ENCODE measurements around the gene TNFRSF8.

TNFRSF8 gene

DNA sequence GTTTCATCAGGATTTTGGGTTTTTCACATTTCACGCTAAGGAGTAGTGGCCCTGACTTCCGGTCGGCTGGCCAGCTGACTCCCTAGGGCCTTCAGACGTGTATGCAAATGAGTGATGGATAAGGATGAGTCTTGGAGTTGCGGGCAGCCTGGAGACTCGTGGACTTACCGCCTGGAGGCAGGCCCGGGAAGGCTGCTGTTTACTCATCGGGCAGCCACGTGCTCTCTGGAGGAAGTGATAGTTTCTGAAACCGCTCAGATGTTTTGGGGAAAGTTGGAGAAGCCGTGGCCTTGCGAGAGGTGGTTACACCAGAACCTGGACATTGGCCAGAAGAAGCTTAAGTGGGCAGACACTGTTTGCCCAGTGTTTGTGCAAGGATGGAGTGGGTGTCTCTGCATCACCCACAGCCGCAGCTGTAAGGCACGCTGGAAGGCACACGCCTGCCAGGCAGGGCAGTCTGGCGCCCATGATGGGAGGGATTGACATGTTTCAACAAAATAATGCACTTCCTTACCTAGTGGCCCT lies 80.6 kb downstream of the TNFRSF8 start:
- peak in 9 of 14 donors; percentile 27 to 68 (median 45) for DNase-seq

DNA sequence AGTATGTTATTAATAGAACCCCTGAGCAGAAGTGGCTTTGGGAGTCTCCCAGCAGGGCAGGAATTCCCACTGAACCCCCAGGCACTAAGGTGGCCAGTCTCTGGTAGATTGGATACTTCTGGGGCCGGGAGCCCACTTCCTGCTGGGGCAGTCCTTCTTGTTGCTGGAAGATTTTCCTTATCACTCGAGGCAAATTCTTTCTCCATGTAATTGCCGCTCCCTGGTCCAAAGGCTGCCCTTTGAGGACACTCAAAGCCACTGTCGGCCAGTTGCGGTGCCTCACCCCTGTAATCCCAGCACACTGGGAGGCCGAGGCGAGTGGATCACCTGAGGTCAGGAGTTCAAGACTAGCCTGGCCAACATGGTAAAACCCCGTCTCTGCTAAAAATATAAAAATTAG lies 81.1 kb downstream of the TNFRSF8 start:
- no peak for DNase-seq

DNA sequence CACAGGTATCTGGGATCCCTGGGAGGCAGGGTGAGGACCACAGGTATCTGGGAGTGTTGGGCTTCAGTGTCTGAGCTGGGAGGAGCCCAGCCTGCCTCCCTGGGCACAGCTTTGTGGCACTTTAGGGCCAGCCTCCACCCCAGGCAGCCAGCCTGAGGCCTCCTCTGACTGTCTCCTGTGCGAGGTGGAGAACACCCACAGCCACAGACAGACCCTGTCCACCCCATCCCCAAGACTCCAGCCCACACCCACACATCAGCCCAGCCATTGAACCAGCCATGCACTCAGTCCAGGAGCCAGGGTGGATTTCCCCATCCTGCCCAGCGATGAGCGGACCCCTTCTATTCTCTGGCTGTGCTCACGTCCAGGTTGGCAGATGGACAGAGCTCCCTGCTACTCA lies 81.9 kb downstream of the TNFRSF8 start:
- no peak for DNase-seq

DNA sequence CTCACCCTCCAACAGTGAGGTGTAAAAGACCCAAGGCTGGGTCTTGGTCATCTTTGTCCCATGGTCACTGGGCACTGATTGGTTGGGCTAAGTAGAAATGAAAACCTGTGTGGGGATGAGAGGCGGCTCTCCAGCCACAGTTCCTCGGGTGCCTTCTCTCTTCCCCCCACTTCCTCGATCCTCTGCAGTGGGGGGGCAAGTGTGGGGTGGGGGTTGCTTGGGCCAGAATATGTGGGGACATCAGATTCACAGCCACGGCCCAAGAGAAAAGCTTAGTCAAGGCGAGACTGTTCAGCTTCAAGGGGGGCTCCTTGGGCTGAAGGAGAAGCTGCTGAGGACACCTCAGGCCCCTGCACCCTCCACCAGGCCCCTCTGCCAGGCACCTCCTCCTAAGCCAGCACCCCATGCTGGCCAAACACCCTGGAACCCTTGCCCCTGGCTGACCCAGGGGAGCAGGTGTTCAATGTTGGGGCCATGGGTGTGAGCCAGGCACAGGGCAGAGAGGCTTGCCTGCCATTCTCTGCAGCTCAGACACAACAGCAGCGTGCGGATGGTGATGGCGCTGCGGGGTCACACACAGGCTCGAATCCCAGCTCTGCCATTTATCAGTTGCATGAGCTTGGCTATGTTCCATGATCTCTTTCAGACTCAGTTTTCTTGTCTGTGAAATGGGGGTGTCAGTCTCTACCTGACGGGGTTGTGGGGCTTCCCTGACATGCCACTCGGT lies 82.7 kb downstream of the TNFRSF8 start:
- no peak for DNase-seq

DNA sequence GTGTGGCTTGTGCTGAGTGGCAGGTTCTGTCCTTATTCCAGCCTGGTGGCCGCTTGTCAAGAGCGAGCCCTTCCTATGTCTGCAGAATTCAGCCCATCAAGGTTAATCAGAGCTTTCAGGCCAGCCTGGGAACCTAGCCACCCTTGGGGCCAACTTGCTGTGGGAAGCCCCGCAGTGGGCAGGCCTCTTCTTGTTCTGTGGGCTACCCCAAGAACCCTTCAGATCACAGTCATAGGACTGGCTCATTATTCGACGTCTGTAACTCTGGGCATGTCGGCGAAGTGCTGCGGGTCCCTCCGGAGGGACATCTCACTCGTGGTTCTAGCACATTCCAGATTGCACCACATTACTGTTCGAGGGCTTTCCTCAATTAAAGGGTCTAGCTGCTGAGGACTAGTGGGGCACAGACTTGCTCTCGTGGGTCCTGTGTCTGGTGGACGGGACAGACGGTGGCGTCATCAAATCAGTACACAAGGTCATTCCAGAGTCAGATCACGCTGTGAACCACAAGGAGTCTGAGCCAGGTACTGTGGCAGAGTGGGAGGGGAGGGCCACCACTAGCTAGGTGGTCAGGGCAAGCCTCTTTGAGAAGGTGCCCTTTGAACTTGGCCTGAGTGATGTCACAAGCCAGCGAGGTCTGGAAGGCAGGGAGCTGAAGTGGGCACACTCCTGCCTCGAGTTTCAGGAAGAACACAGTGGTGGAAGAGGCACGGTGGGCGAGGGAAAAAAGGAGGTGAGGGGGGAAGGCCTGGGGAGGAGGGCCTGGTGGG lies 83.4 kb downstream of the TNFRSF8 start:
- DNase-seq = no peak

DNA sequence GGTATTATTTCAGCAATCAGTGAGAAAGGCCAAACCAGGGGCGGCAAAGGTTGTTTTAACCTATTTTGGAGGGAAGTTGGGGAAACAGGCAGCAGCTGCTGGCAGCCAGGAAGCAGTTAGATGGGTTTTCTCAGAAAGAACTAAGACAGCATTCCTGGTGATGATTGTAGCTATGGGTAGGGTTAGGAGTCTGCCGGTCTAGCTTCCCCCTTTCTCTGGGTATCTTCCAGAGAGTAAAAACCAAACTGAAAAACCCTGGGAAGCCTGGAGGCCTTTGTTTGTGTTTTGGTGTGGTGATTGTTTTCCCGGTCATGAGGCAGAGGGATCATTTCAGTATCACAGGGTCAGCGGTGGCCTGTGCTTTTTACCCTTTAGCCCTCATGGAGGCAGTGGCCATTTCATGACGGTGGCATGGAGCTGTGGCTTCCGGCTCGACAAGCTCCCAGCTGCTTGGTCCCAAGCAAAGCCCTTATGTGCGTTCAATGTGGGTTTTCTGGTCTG lies 84.1 kb downstream of the TNFRSF8 start:
- no peak for DNase-seq

DNA sequence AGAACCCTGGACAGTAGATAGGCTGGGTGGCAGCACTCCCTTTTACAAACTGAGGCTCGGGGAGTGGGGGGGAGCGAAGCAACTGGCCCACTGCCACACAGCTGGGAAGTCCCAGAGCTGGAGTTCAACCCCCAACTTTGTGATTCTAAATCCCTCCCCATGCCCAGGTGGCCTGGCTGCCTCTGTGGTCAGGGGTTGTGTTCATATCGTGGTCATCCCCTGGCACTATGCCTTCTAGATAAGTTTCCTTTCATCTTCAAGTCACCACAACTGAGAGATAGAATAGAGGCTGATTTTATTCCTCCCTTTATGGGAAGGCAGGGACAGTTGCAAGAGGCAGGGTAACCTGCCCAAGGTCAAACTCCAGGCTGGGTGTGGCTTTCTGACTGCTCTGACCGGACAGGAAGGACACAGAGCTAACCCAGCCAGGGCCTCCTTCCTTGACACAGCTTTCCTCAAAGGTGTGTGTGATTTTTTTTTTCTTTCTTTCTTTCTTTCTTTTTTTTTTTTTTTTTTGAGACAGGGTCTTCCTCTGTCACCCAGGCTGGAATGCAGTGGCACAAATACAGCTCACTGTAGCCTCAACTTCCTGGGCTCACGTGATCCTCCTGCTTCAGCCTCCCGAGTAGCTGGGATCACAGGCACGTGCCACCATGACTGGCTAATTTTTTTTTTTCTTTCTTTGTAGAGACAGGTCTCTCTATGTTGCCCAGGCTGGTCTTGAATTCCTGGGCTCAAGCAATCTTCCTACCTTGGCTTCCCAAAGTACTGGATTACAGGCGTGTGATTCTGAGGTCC lies 85.3 kb downstream of the TNFRSF8 start:
- no peak for DNase-seq

DNA sequence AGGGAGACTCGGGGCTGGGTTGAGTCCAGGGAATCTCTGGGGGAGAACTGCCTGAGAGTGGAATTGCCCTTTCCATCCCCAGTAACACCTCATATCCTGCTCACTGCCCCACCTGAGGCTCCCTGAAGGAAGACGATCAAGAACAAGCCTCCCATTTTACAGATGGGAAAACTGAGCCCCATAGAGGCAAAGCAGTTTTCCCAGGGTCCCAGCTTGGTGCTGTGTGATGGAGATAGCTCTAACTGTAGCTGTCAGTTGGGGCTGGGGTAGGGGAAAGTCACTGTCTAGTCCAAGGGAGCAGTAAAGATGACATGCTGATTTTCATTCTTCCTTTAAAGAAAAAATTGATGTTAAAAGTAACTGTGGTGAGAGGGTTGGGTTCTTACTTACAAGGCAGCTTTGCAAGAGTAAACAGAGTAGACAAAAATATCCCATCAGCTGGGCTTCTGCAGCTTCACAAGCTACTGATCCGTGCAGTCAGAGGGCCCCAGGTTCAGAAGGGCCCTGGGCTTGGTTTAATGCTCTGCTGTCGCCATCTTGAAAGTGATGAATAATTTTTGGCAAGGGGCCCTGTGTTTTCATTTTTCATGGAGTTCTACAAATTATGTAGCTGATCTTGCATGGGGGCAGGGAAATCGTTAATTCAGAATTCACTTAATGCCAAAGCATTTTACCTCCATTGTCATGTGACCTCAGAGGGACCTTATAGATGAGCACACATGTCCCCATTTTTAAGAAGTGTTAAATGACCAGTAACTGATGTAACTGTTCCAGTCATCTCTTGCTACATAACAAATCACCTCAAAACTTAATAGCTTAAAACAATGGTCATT lies 86.1 kb downstream of the TNFRSF8 start:
- DNase-seq = no peak

DNA sequence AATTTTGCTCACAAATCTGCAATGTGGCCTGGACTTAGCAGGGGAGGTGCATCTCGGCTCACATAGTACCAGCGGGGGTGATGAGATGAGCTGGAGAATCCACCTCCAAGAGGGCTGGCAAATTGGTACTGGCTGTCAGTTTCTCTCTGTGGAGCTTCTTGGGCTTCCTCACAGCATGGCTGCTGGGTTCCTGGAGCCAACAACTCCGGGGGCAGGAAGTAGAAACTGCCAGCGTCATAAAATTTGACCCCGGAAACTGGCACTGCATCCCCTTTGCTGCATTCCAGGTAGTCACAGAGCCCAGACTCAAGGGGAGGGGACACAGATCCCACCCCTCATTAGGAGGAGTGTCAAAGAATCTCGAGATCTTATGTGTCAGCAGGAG lies 86.7 kb downstream of the TNFRSF8 start:
- DNase-seq = no peak

DNA sequence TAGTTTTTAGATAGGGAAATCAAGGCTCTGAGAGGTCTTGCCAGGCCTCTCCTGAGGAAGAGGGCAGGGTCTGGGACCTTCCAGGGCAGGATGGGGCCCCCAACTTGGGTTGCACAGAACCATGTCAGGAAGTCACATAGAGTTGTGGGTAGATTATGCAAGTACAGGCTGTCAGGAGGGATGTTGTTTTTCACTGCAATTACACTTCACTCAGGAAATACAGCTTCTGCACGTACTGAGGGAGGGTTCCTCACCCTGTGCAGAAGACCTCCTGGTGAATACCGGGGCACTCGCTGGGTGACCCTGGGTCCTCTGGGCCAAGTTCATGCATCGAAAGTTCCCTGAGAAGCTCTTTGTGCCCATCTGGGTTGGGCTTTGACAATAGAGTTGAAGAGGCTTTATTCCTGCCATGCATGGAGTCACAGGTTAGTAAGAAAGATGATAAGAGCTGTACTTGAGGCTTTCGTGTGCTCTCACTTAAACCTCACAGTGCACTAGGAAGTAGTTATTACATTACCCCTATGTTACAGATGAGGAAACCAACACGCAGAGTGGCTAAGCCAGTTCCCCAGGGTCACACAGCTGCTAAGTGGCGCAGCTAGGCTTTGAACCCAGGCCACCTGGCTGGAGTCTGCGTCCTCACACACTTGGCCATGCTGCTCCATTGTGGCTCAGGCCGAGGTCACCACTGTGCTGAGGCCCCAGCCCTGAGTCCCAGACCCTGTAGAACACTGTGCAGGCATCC lies 87.5 kb downstream of the TNFRSF8 start:
- peak in 1 of 14 donors; percentile 37 for DNase-seq

DNA sequence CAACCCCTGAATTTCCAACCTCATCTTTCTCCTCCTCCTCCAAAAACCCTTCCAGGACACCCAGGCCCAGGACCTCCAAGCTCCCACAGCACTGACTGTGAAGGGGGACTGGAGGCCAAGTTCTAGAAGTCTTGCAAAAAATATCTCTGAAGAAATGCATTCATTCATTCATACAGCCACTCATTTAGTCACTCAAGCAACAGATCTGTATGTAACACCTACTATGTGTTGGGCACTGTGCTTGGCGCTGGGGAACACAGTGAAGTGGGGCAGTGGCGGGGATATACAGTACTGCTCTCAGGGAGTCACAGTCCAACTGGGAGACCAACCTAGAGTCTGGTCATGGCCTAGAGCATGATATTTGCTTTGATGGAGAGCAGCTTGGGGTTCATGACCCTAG lies 88.4 kb downstream of the TNFRSF8 start:
- no peak for DNase-seq

DNA sequence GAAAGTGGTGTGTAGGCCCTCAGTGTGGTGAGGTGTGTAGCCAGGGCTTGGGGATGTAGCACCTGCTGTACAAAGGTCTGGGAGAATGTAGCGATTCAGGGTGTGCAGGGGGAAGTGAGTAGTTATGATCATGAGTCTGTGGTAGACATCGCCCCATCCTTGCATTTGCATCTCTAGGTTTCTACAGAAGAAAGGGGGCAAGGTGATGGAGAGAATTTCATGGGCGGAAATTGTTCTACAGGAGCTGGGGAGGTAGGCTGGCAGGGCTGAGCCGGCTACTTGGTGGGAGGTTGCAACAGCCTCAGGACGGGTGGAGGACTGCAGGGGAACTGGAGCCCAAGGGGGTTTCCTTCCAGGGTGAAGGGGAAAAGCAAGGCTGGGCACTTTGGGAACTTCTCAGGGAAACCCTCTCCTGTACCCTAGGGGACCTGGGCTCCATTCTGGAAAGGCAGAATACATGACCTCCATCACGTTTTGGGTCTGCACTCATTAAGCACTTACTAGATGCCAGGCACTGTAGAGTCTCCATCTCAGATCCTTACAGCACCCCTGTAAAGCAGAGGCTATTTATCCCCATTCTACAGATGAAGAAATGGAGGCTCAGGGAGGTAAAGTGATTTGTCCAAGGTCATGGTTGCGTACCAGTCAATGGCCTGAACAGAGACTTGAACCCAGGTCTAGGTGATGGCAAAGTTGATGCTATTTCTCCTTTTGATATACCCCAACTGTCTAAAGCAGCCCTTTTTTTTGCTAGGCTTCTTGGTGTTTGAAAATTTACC lies 89.2 kb downstream of the TNFRSF8 start:
- DNase-seq = no peak

DNA sequence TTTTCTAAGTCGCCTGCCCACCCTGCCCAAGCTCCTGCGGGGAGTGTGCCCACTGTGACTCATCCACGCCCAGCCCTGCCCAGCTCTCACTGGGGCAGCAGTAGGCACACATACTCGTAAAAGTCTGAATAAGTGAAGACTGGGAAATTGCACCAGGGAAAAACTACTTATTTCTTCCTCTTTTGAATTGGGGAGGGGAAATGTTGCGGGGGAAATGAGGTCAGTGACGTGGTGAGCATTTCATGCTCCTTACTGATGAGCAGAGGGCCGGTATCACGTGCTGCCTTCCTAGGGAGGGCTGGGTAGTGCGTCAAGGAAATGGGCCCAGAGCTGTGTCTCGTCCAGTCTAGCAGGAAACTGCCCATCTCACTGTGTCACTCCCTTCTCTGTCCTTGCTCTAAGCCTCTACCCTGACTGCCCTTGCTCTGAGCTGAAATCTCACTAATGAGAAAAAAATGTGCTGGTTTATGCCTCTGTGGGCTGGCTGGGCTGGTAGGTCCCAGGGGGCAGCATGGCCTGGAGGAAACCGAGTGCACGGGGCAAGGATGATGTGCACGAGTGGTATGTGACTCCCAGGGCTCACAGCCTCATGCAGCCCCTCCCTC lies 90.2 kb downstream of the TNFRSF8 start:
- peak in 7 of 14 donors; percentile 19 to 59 (median 40) for DNase-seq

DNA sequence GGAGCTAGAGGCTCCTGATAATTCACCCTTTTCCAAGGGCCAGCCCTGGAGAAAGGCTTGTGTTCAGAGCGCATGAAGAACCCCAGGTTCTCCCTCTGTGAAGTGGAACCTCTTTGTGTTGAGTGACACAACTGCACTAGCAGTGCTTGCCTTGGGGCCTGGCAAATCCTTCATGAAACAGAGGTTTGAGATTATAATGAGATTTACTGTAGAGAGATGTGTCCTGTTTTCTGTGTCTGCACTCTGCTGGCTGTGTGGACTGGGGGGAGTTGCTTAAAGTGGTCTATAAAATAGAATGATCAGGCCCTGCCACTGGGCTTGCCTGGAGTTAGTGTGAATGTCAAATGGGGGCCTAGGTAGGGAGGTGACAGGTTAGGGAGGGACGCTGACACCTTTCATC lies 92.2 kb downstream of the TNFRSF8 start:
- no peak for DNase-seq

DNA sequence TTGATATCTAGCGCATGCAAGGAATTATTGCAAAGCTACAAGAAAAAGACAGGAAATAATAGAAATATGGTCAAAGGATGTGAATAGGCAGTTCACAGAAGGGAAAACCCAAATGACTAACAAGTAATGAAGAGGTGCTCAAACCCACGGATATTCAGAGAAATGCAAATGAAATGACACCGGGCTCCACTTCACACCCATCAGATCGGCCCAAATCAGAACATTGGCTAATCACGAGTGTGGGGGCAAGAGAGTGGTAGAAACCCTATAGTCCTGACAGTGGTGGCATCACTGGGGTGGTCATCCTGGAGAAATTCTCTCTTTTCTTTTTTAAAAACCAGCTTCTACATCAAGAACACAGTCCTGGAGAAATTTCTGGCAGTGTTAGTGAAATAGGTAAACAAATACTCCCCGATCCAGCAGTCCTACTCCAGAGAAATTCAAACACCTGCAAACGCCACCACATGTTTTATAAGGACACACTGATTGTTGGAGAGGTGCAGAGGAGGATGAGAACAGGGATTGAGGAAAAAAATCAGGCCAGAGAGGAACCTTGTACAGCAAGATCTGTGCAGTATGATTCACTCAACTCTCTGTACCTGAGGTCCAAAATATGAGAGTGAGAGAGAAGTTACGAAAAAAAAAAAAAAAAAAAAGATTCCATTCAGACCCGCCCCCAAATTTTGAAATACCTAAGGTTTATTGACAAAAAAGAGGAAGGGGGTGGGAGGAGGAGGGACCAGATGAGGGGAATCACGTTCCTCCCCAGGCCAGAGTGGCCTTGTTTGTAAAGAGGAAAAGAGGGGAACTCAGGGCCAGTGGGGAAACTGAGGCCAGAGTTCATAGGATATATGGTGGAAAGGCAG lies 94.5 kb downstream of the TNFRSF8 start:
- no peak for DNase-seq

DNA sequence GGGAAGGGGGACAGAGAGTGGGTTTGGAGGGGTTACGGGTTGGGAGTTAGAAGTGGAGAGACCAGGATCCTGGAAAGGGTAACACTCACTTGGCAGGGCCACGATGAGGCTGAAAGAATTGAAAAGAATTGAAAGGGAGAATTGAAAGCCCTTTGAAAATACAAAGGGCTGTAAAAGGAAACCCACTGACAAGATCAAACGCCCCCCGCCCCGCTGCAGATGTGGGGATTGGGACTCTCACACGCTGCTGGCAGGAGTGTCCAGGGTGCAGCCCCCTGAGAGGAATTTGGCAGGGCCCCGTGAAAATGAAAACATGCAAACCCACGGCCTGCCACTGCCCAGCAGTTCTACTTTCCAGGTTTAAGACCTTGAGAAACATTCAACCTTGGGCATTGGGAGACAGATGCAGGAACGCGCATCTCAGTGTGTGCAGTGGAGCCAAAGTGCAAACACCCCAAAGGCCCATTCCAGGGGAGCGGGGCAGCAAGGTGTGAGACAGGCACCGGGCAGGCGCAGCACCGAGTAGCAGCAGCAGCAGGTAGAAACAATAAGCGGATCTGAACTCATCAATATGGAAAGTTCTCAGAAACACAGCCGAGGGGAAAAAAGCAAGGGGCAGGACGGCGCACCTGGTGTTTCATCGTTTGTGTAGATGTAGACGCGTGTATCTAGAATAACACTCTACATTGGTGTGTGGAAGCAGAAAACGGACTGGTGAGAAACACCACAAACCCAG lies 95.4 kb downstream of the TNFRSF8 start:
- no peak for DNase-seq

DNA sequence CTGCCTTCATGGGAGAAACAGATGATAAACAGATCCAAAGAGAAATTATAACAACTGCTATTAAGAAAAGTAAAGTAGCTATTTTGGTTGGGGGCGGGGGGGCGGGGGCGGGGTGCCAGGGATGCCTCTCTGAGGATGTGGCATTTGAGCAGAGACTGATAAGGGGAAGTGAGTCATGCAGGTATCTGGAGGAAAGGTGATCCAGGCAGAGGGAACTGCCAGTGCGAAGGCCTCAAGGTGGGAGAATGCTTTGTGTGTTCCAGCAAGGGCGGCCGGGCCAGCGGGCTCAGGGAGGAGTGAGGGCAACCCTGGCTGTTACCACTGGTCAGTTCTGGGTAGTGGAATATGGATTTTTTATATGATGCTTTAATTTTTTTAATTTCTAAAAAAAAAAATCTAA lies 96.7 kb downstream of the TNFRSF8 start:
- DNase-seq = no peak

DNA sequence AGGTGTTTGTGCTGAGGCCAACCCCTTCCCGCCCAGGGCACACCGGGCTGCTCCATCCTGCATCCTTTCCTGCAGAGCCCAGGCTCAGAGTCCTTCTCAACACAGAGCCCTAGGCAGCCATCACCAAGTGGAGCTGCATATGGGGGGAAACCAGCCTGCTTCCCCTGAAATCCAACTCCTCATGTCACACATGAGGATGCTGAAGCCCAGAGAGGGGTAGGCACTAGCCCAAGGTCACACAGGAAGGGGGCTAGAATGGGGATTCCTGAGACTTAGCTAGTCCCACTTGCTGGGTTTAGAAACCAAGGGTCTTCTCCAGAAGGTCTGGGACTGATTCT lies 98.2 kb downstream of the TNFRSF8 start:
- DNase-seq = no peak
